NT2/D1 (cell line): Measurements from ENCODE around the gene CCDC198.

Experiments used
- SUZ12 ChIP-seq: IDR thresholded peaks from 2 replicates; pipeline ENCODE4 v1.6.1; 2011; ENCODE audit not compliant: insufficient read length, insufficient read depth; ENCODE audit errors: extremely low read depth
- YY1 ChIP-seq: IDR thresholded peaks from 2 replicates; pipeline ENCODE4 v1.6.1; 2011; ENCODE audit not compliant: insufficient read length, insufficient read depth
- ZNF274 ChIP-seq: IDR thresholded peaks from 2 replicates; pipeline ENCODE4 v1.6.1; 2011; ENCODE audit warnings: mild to moderate bottlenecking, low read depth, low read length

DNA sequence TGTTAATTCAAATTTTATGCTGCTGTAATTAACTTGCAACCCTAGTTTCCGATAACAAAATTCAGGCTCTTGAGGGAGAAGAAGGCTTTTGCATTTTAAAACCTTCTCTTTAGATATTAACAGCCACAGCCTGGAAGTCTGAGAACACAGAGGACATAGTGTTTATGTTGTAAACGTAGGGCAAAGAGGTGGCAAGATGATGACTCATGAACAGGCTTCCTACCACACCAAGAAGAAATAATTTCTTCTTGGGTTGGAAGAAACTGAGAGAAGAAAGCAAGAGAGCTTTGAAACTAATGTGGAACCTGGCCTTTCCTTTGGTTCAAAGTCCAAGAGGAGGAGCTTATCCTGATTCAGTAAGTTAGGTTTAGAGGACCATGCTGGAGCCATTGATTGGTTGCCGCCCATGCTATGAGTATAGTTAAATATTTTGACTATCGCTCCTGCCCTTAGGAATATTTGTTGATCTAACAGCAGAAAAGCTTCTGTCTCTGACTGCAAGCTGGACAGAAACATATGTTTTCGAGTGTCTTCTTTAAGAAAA is 31.8 kb downstream of the CCDC198 start:
- TF ChIP-seq YY1, result no peak
- TF ChIP-seq SUZ12, result no peak
- TF ChIP-seq ZNF274, result no peak
